Panc1 (cell line): ENCODE measurements around the gene CCNYL1. TPM values are rescaled to one million over a fixed set of nuclear protein-coding genes. Genes with fewer than 3 reads are reported as not detected.
"Not testable (repeated sequence)": the region's sequence is repeated elsewhere in the genome, so short reads cannot be mapped to it uniquely, and the experiment has no call there.

Experiments used
- ATAC-seq: fragments of 200-7000 bp; cut with Tn5 transposase; 2 replicates; pipeline ENCODE4 v1.9.1; 2020; ENCODE audit warnings: mild to moderate bottlenecking, moderate library complexity
- BruUV-seq: library from RNA; stranded (reverse); fragments of 400-500 nt; replicated peaks from 2 replicates; lab custom pipeline; 2021; lab: Mats Ljungman, UMichigan
- CTCF ChIA-PET: fragments of 300-600 bp; sonication (Branson Sonifier 250); formaldehyde crosslinking; loops from one replicate; lab custom pipeline; 2022; ENCODE audit warnings: antibody characterized with exemption; lab: Charles Lee
- POLR2A ChIA-PET: fragments of 300-600 bp; sonication (Branson Sonifier 250); formaldehyde crosslinking; loops from one replicate; lab custom pipeline; 2022; ENCODE audit warnings: antibody characterized with exemption; lab: Charles Lee
- DNase-seq: peaks from one replicate; pipeline ENCODE4 v3.0.0-alpha.2; 2010; ENCODE audit warnings: low read depth, low spot score
- H3K27ac ChIP-seq: 2 replicates; pipeline ENCODE4 v1.5.1; 2011; ENCODE audit warnings: mild to moderate bottlenecking, low read length, inconsistent platforms
- H3K27me3 ChIP-seq: fragments of 200-500 bp; sonication (Bioruptor generic); 2 replicates; pipeline ENCODE4 v1.6.0; 2014; ENCODE audit warnings: low read length, inconsistent platforms; ENCODE audit not compliant: control insufficient read depth, insufficient read depth
- H3K36me3 ChIP-seq: fragments of 200-500 bp; sonication (Bioruptor generic); 2 replicates; pipeline ENCODE4 v1.5.1; 2014; ENCODE audit warnings: inconsistent platforms, mild to moderate bottlenecking, low read length, moderate library complexity; ENCODE audit not compliant: control insufficient read depth, insufficient read depth
- H3K4me1 ChIP-seq: 2 replicates; pipeline ENCODE4 v1.5.1; 2011; ENCODE audit warnings: inconsistent platforms, mild to moderate bottlenecking, low read length, moderate library complexity; ENCODE audit not compliant: control insufficient read depth, insufficient read depth
- H3K4me3 ChIP-seq, 2 experiments: 2 replicates each; pipeline ENCODE4 v1.5.1; 2011 to 2012; ENCODE audit warnings: low read depth in 2 of 2, low read length in 2 of 2, mild to moderate bottlenecking in 2 of 2, inconsistent platforms in 1 of 2, moderate library complexity in 1 of 2
- H3K9me3 ChIP-seq: fragments of 200-500 bp; sonication (Bioruptor generic); 2 replicates; pipeline ENCODE4 v1.5.1; 2014; ENCODE audit warnings: low read depth, mild to moderate bottlenecking, inconsistent platforms, low read length, moderate library complexity; ENCODE audit not compliant: control insufficient read depth, insufficient read depth
- POLR2AphosphoS5 ChIP-seq: IDR thresholded peaks from 2 replicates; pipeline ENCODE4 v1.6.1; 2012; ENCODE audit warnings: mild to moderate bottlenecking, low read depth, low read length, moderate library complexity
- SIN3A ChIP-seq: IDR thresholded peaks from 2 replicates; pipeline ENCODE4 v1.6.1; 2012; ENCODE audit warnings: low read depth, mild to moderate bottlenecking, low read length, moderate library complexity, borderline replicate concordance; ENCODE audit not compliant: insufficient read depth
- TCF7L2 ChIP-seq: IDR thresholded peaks from 2 replicates; pipeline ENCODE4 v1.6.1; 2011; ENCODE audit warnings: mild to moderate bottlenecking, low read depth, low read length, inconsistent platforms
- in situ Hi-C: cut with HindIII; loops from 2 replicates; pipeline ENCODE4 v1.10.0; 2016; ENCODE audit warnings: low sequenced_read_pairs, low pct_unique_long_range_greater_than_20kb
- intact Hi-C: fragments of 100-400 bp; cut with micrococcal nuclease; formaldehyde crosslinking; loops from one replicate; pipeline ENCODE4 v1.10.0; 2022; ENCODE audit not compliant: unreplicated experiment
- total RNA-seq: library from RNA; stranded (reverse); gene quantifications from one replicate; pipeline ENCODE4 v1.2.1, GENCODE V29; 2021; ENCODE audit not compliant: unreplicated experiment
- TF ChIP-seq, protein P1 (sequence below): fragments of 450-650 bp; IDR thresholded peaks from 2 replicates; pipeline ENCODE4 v1.5.1; 2017; ENCODE audit warnings: mild to moderate bottlenecking
- TF ChIP-seq, protein P2 (sequence below), 2 experiments: IDR thresholded peaks; 2 replicates each; pipeline ENCODE4 v1.6.1; 2011 to 2012; ENCODE audit warnings: low read depth in 2 of 2, control low read depth in 1 of 2, low read length in 1 of 2, mild to moderate bottlenecking in 1 of 2, moderate library complexity in 1 of 2; ENCODE audit not compliant: insufficient read depth in 1 of 2

Gene CCNYL1
- total RNA-seq, 1 experiment from 2014 or later = 31.4 TPM

DNA sequence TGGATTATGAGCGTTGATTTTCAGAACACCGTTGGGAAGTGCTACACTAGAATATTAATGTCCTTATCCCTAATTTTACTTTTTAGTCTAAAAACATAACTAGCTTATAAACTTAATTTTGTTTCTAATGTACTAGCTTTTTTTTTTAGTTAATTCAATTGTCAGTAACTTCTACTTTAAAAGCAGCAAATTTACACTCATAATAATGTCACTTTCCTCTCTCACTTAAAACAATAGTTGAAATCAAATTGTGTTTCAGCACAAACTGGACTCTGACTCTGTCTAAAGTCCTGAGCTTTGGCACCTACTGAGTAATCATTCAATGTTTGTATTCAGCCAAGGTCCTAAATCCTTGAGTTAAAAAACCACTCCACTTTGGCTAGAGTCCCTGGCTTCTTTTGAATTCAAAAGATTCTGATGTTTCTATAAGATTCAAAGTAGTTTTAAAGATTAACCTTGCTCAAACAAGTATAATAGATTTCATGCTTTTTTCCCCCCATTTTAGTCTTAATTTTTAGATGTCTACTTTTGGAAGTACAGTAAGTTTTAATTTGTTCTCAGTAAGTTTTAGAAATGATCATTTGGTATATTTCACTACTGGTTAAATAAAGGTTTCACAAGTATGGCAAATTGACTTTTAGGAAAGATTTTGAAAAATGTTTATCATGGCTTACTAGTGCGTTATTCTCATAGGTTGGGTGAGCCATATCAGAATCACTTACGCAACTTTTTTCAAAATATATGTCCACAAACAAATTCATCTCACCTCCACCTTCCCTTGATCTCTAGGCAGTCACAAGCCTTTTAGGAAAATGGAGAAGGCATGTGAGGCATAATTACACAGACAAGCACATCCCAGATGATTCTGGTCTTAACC, 23.4 kb downstream of the CCNYL1 start:
- CTCF ChIA-PET = interaction anchor here (0.6 to 1.5 kb wide), 4 partner anchors 14 to 116 kb away, joined by 3 to 8 read pairs (median 4); partner anchors contain the start of gene METTL21A
- TF ChIP-seq SIN3A (no peak), TCF7L2 (no peak)
- TF ChIP-seq, protein P1, sequence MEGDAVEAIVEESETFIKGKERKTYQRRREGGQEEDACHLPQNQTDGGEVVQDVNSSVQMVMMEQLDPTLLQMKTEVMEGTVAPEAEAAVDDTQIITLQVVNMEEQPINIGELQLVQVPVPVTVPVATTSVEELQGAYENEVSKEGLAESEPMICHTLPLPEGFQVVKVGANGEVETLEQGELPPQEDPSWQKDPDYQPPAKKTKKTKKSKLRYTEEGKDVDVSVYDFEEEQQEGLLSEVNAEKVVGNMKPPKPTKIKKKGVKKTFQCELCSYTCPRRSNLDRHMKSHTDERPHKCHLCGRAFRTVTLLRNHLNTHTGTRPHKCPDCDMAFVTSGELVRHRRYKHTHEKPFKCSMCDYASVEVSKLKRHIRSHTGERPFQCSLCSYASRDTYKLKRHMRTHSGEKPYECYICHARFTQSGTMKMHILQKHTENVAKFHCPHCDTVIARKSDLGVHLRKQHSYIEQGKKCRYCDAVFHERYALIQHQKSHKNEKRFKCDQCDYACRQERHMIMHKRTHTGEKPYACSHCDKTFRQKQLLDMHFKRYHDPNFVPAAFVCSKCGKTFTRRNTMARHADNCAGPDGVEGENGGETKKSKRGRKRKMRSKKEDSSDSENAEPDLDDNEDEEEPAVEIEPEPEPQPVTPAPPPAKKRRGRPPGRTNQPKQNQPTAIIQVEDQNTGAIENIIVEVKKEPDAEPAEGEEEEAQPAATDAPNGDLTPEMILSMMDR = no peak; the same call in 1 of the 2 replicates
- BruUV-seq = no TSS peak
- no peaks in the 10 kb centered on the region for H3K4me1 ChIP-seq
- no peak for ATAC-seq
- POLR2A ChIA-PET = interaction anchor here (0.6 to 0.7 kb wide), 2 partner anchors 102 to 109 kb away, joined by 3 to 8 read pairs; partner anchors contain the start of gene METTL21A
- intact Hi-C loops (loop anchor here (5.0 kb wide), 1 partner anchor 108 kb away; the partner anchor contains the start of gene METTL21A), in situ Hi-C loops (no loop called here)
- no peaks in the 10 kb centered on the region; the same call in 1 of the 2 replicates for H3K36me3 ChIP-seq
- no peak for DNase-seq
- no peak overlapping the region for H3K27ac ChIP-seq
- no peak overlapping the region for H3K4me3 ChIP-seq
- H3K27me3 ChIP-seq = no peaks in the 10 kb centered on the region
- no peaks in the 10 kb centered on the region for H3K9me3 ChIP-seq

DNA sequence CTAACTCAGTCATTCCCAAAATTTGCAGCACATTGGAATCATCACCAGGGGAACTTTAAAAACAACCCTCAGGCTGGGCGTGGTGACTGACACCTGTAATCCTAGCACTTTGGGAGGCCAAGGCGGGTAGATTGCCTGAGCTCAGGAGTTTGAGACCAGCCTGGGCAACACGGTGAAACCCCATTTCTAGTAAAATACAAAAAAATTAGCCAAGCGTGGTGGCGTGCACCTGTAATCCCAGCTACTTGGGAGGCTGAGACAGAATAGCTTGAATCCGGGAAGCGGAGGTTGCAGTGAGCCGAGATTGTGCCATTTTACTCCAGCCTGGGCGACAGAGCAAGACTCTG, 24.0 kb downstream of the CCNYL1 start:
- H3K36me3 ChIP-seq, in situ Hi-C loops, intact Hi-C loops, BruUV-seq, POLR2A ChIA-PET, H3K27me3 ChIP-seq, ATAC-seq, H3K9me3 ChIP-seq, H3K27ac ChIP-seq, H3K4me1 ChIP-seq, H3K4me3 ChIP-seq, DNase-seq: not testable (repeated sequence)
- CTCF ChIA-PET = interaction anchor here (1.5 kb wide), 1 partner anchor 109 kb away, joined by 4 read pairs; no protein-coding TSS in a partner anchor

DNA sequence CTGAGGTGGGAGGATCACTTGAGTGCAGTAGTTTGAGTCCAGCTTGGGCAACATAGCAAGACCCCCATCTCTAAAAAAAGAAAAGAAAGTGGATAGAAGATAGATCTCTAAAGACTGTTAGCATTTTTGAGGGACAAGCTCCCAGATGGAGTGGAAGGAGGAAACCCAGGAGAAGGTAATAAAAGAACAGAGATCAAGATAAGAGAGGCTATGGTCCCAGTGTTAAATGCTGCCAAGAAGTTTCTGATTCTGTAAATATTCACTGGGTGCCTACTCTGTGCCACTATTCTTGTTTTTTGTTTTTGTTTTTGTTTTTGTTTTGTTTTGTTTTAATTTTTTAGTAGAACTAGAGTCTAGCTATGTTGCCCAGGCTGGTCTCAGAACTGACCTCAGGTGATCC, 32.1 kb downstream of the CCNYL1 start:
- Histone ChIP-seq H3K27ac (no peak overlapping the region), H3K36me3 (peaks cover 3% of the 10 kb centered on the region; the same call in 1 of the 2 replicates), H3K4me3 (no peak overlapping the region), H3K27me3 (no peaks in the 10 kb centered on the region), H3K4me1 (no peaks in the 10 kb centered on the region), H3K9me3 (no peaks in the 10 kb centered on the region)
- POLR2A ChIA-PET = interaction anchor here (0.7 kb wide), 1 partner anchor 413 kb away, joined by 3 read pairs; no protein-coding TSS in a partner anchor
- TF ChIP-seq POLR2AphosphoS5 = no peak
- no peak for TF ChIP-seq SIN3A
- no peak for TF ChIP-seq TCF7L2
- TF ChIP-seq, protein P1 = no peak
- TF ChIP-seq, protein P2, sequence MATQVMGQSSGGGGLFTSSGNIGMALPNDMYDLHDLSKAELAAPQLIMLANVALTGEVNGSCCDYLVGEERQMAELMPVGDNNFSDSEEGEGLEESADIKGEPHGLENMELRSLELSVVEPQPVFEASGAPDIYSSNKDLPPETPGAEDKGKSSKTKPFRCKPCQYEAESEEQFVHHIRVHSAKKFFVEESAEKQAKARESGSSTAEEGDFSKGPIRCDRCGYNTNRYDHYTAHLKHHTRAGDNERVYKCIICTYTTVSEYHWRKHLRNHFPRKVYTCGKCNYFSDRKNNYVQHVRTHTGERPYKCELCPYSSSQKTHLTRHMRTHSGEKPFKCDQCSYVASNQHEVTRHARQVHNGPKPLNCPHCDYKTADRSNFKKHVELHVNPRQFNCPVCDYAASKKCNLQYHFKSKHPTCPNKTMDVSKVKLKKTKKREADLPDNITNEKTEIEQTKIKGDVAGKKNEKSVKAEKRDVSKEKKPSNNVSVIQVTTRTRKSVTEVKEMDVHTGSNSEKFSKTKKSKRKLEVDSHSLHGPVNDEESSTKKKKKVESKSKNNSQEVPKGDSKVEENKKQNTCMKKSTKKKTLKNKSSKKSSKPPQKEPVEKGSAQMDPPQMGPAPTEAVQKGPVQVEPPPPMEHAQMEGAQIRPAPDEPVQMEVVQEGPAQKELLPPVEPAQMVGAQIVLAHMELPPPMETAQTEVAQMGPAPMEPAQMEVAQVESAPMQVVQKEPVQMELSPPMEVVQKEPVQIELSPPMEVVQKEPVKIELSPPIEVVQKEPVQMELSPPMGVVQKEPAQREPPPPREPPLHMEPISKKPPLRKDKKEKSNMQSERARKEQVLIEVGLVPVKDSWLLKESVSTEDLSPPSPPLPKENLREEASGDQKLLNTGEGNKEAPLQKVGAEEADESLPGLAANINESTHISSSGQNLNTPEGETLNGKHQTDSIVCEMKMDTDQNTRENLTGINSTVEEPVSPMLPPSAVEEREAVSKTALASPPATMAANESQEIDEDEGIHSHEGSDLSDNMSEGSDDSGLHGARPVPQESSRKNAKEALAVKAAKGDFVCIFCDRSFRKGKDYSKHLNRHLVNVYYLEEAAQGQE (IDR thresholded peaks at IDR 0.05; ENCODE audit: insufficient read depth in 1 of 2, low read depth in 2 of 2, low read length in 1 of 2) = no peak
- no TSS peak for BruUV-seq
- ATAC-seq (no peak), DNase-seq (no peak)
- in situ Hi-C loops = no loop called here
- intact Hi-C loops = no loop called here
- CTCF ChIA-PET = no interaction called here
